ENCODE measurements around the gene CRYBA2. TPM values are rescaled to one million over a fixed set of nuclear protein-coding genes. Genes with fewer than 3 reads are reported as not detected.

The CRYBA2 gene
- total and polyA plus RNA-seq, 2 experiments from 2014 or later, result 0.90 TPM; not detected in 1

DNA sequence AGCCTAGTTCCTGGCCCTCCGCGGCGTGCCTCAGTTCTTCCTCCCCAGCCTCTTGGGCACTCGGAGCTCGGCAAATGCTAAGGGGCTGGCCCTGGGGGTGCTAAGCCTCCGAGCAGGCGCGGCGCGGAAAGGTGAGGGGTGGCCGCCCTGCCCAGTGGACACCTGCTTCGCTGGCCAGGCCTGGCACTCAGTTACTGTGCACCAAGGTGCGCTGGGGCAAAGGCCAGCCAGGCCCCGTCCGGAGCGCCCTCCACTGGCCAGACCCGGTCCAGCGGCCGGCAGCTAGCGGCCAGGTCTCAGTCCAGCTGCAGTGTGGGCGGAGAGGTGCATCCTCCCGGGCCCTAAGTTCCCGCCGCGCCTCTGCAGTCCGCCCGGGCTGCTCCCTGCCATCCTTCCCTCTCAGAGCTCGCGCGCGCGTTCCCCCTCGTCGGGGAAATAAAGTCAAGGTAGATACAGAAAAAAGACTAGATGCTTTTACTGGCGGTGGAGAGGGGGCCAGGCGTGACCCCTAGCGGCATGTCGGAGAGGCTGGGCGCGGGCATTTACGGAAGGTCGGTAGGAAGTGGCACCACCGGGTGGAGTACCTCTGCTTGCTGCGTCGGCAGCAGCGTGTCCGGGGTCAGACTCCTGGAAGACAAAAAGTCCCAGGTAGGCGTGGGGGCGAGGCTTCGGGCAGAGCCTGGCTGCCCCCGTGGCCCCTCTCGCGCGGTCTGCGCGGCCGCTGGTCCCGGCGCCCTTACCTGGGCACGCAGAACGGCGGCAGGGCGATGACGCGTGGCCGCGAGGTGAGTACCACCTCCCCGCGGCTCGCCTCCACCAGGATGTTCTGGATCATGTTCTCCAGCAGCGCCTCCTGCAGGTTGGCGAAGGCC lies 9.4 kb upstream of the CRYBA2 start:
- Histone ChIP-seq H3K4me2 (peak overlapping the region; percentile 93), H3K4me3 (peak overlapping the region; percentile 49), H3K27ac (peak overlapping the region; percentile 83), H3K4me1 (ENCODE audit: insufficient read depth) (peaks cover 17% of the 10 kb centered on the region), H3K9me3 (ENCODE audit: low read depth) (no peaks in the 10 kb centered on the region), H3K27me3 (peaks cover 76% of the 10 kb centered on the region), H3K9me2 (replicated peaks; ENCODE audit: insufficient read depth) (no peaks in the 10 kb centered on the region), H4K20me1 (ENCODE audit: insufficient read depth, poor library complexity, severe bottlenecking) (no peaks in the 10 kb centered on the region), H3K36me3 (replicated peaks; ENCODE audit: insufficient read depth, low read depth) (no peaks in the 10 kb centered on the region), H2AFZ (peak overlapping the region; percentile 57), H3K79me2 (no peaks in the 10 kb centered on the region)
- TF ChIP-seq EZH2phosphoT487 (IDR thresholded peaks at IDR 0.05; ENCODE audit: low read depth, severe bottlenecking, unreplicated experiment) (no peak), EZH2 (IDR thresholded peaks at IDR 0.05; ENCODE audit: borderline replicate concordance) (peak; percentile 27)
- TF ChIP-seq, protein P1, sequence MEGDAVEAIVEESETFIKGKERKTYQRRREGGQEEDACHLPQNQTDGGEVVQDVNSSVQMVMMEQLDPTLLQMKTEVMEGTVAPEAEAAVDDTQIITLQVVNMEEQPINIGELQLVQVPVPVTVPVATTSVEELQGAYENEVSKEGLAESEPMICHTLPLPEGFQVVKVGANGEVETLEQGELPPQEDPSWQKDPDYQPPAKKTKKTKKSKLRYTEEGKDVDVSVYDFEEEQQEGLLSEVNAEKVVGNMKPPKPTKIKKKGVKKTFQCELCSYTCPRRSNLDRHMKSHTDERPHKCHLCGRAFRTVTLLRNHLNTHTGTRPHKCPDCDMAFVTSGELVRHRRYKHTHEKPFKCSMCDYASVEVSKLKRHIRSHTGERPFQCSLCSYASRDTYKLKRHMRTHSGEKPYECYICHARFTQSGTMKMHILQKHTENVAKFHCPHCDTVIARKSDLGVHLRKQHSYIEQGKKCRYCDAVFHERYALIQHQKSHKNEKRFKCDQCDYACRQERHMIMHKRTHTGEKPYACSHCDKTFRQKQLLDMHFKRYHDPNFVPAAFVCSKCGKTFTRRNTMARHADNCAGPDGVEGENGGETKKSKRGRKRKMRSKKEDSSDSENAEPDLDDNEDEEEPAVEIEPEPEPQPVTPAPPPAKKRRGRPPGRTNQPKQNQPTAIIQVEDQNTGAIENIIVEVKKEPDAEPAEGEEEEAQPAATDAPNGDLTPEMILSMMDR (IDR thresholded peaks at IDR 0.05; ENCODE audit: poor library complexity), result peak; percentile 60
- under 1% methylated on average over 65 of the region's 72 CpGs for WGBS (ENCODE audit: low lambda C conversion rate, missing lambda C conversion rate)
- peak; percentile 89 for DNase-seq (ENCODE audit: low spot score)

DNA sequence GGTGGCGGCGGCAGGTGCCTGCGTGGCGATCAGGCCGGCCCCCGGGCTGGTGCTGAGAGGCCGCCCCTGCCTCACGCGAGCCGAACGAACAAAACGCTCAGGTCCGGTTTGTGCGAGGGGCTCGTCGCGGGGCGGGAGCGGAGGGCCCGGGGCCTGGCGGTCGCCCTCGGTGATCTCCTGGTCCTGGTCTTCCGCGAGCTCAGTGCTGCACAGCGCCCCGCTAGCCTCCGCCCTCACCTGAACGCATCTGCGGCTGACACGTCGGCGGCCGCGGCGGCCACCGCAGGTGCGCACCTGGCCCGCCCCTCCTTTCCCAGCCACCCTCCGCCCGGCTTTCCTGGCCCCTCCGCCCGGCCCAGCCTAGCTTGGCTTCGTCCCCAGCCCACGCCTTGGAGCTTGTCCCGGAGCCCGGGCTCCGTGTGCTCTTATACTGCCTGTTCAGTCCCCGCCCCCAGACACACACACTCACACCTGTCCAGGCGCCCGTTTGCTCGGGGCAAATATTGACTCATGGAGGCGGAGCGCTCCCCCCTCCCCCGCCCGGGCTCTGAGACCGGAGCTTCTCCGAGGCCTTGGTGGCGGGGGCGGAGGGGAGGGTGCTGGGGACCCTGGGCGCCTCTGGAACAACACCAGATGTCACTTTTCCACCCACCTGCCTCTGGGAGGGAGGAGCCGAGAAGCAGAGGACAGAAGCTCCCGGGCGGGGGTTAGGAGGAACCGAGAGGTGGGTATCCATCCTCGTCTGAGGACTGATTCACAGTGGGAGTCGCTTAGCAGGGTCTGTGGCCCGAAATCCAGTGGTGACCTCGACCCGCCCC lies 8.6 kb upstream of the CRYBA2 start:
- H3K4me2 ChIP-seq, result peak overlapping the region; percentile 93
- no peaks in the 10 kb centered on the region for H4K20me1 ChIP-seq (ENCODE audit: insufficient read depth, poor library complexity, severe bottlenecking)
- peak overlapping the region; percentile 45 for H2AFZ ChIP-seq
- TF ChIP-seq, protein P1 (IDR thresholded peaks at IDR 0.05; ENCODE audit: poor library complexity), result no peak
- peak; percentile 60 for TF ChIP-seq EZH2phosphoT487 (IDR thresholded peaks at IDR 0.05; ENCODE audit: low read depth, severe bottlenecking, unreplicated experiment)
- TF ChIP-seq EZH2 (IDR thresholded peaks at IDR 0.05; ENCODE audit: borderline replicate concordance), result peak; percentile 50
- peak; percentile 95 for DNase-seq (ENCODE audit: low spot score)
- peaks cover 79% of the 10 kb centered on the region for H3K27me3 ChIP-seq
- no peaks in the 10 kb centered on the region for H3K9me2 ChIP-seq (replicated peaks; ENCODE audit: insufficient read depth)
- WGBS (ENCODE audit: low lambda C conversion rate, missing lambda C conversion rate), result 2% methylated on average over 31 of the region's 70 CpGs
- no peaks in the 10 kb centered on the region for H3K79me2 ChIP-seq
- H3K4me1 ChIP-seq (ENCODE audit: insufficient read depth), result peaks cover 17% of the 10 kb centered on the region
- no peaks in the 10 kb centered on the region for H3K9me3 ChIP-seq (ENCODE audit: low read depth)
- peak overlapping the region; percentile 85 for H3K27ac ChIP-seq
- H3K36me3 ChIP-seq (replicated peaks; ENCODE audit: insufficient read depth, low read depth), result no peaks in the 10 kb centered on the region
- peak overlapping the region; percentile 49 for H3K4me3 ChIP-seq

DNA sequence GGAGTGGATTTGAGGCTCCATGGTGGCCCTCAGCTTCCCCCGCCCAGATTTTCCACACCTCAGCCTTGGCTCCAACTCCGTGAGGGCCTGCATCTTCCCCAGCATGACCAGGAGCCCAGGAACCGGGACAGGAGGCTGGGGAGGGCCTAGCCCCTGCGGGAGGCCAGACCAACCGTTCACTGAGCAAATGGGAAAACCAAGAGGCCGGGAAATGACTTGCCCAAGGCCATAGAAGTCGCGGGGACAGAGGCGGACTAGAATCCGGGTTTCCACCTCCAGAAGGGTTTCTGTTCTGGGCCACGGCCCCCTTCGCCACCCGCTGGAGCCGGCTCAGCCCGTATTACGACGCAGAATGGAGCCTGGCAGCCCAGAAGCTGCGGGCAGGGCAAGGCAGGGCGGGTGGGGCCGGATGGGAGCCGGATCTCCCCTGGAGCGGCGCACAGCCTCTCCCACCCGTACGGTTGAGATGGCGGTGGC lies 7.9 kb upstream of the CRYBA2 start:
- Histone ChIP-seq H3K9me3 (ENCODE audit: low read depth) (no peaks in the 10 kb centered on the region), H3K4me3 (peak overlapping the region; percentile 3), H3K79me2 (no peaks in the 10 kb centered on the region), H3K4me1 (ENCODE audit: insufficient read depth) (peaks cover 17% of the 10 kb centered on the region), H3K36me3 (replicated peaks; ENCODE audit: insufficient read depth, low read depth) (no peaks in the 10 kb centered on the region), H3K9me2 (replicated peaks; ENCODE audit: insufficient read depth) (no peaks in the 10 kb centered on the region), H3K27ac (peak overlapping the region; percentile 85), H4K20me1 (ENCODE audit: insufficient read depth, poor library complexity, severe bottlenecking) (no peaks in the 10 kb centered on the region), H2AFZ (peak overlapping the region; percentile 45), H3K4me2 (peak overlapping the region; percentile 93), H3K27me3 (peaks cover 84% of the 10 kb centered on the region)
- no peak for TF ChIP-seq EZH2 (IDR thresholded peaks at IDR 0.05; ENCODE audit: borderline replicate concordance)
- TF ChIP-seq, protein P1 (IDR thresholded peaks at IDR 0.05; ENCODE audit: poor library complexity), result no peak
- peak; percentile 34 for TF ChIP-seq EZH2phosphoT487 (IDR thresholded peaks at IDR 0.05; ENCODE audit: low read depth, severe bottlenecking, unreplicated experiment)
- peak; percentile 31 for DNase-seq (ENCODE audit: low spot score)
- WGBS (ENCODE audit: low lambda C conversion rate, missing lambda C conversion rate), result 13% methylated on average over 25 of the region's 26 CpGs

Data from hepatocyte (in vitro differentiated cells).